Type B pancreatic cell (in vitro differentiated cells): ENCODE data around the gene SLFN14. TPM values are rescaled to one million over a fixed set of nuclear protein-coding genes. Genes with fewer than 3 reads are reported as not detected.

Experiments used
- DNase-seq: peaks from one replicate; pipeline ENCODE4 v3.0.0; 2021; ENCODE audit warnings: mixed read lengths; ENCODE audit not compliant: unreplicated experiment; ENCODE audit errors: extremely low spot score
- H3K27ac Mint-ChIP-seq: 2 replicates; pipeline ENCODE4 v1.8.0; 2021; ENCODE audit warnings: mild to moderate bottlenecking, mixed read lengths
- H3K27me3 Mint-ChIP-seq: 2 replicates; pipeline ENCODE4 v1.8.0; 2021; ENCODE audit warnings: mixed read lengths
- H3K36me3 Mint-ChIP-seq: 2 replicates; pipeline ENCODE4 v1.8.0; 2021; ENCODE audit warnings: mixed read lengths
- H3K4me1 Mint-ChIP-seq: one replicate; pipeline ENCODE4 v1.8.0; 2021; ENCODE audit warnings: mixed read lengths; ENCODE audit not compliant: unreplicated experiment
- H3K4me3 Mint-ChIP-seq: 2 replicates; pipeline ENCODE4 v1.8.0; 2021; ENCODE audit warnings: mild to moderate bottlenecking, mixed read lengths
- H3K9me3 Mint-ChIP-seq: 2 replicates; pipeline ENCODE4 v1.8.0; 2021; ENCODE audit warnings: mixed read lengths
- long read RNA-seq: library from polyadenylated mRNA; unstranded; transcript quantifications from one replicate; pipeline ENCODE4 v2.0.0, GENCODE V29; 2020
- total RNA-seq: library from RNA; stranded (reverse); gene quantifications from 2 replicates; pipeline ENCODE4 v1.2.1, GENCODE V29; 2021; ENCODE audit warnings: low replicate concordance
- TF ChIP-seq, protein P1 (sequence below): fragments of 200-600 bp; sonication (generic); conservative IDR thresholded peaks from 2 replicates; pipeline ENCODE4 v1.5.0; 2021; ENCODE audit warnings: antibody characterized with exemption, mild to moderate bottlenecking

The SLFN14 gene
- total RNA-seq, result not detected in 2 replicates
- long read RNA-seq, result 0 reads

DNA sequence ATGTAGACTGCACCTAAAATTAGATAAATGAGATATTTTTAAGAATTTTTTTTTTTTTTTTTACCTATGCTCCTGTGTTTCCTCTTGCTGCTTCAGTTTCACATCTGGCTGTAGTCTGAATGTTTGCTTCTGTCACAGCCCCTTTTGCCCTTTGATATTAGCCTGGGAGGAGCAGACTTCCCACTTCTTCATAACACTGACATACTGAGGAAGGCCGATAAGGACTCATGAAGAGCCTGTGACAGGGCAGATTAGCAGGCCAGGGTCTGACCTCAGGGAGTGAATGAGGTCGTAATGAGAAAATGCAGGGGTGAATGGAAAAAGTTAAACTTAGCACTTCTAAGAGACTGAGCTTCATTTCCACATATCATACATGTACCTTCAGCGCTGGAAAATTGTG lies at the start of gene SLFN14:
TSS of gene SLFN14 (minus strand) at position 117 of the 400 bp plus-strand sequence. CDS start 2,757 bp downstream, outside the sequence.
- H3K36me3 Mint-ChIP-seq, result no peaks in the 10 kb centered on the region
- H3K9me3 Mint-ChIP-seq, result no peaks in the 10 kb centered on the region
- no peak within 1 kb of the TSS for H3K27ac Mint-ChIP-seq
- TF ChIP-seq, protein P1, sequence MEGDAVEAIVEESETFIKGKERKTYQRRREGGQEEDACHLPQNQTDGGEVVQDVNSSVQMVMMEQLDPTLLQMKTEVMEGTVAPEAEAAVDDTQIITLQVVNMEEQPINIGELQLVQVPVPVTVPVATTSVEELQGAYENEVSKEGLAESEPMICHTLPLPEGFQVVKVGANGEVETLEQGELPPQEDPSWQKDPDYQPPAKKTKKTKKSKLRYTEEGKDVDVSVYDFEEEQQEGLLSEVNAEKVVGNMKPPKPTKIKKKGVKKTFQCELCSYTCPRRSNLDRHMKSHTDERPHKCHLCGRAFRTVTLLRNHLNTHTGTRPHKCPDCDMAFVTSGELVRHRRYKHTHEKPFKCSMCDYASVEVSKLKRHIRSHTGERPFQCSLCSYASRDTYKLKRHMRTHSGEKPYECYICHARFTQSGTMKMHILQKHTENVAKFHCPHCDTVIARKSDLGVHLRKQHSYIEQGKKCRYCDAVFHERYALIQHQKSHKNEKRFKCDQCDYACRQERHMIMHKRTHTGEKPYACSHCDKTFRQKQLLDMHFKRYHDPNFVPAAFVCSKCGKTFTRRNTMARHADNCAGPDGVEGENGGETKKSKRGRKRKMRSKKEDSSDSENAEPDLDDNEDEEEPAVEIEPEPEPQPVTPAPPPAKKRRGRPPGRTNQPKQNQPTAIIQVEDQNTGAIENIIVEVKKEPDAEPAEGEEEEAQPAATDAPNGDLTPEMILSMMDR, result no peak
- DNase-seq, result no peak
- H3K4me1 Mint-ChIP-seq, result no peaks in the 10 kb centered on the region
- no peak within 1 kb of the TSS for H3K4me3 Mint-ChIP-seq
- H3K27me3 Mint-ChIP-seq, result peaks cover 62% of the 10 kb centered on the region

DNA sequence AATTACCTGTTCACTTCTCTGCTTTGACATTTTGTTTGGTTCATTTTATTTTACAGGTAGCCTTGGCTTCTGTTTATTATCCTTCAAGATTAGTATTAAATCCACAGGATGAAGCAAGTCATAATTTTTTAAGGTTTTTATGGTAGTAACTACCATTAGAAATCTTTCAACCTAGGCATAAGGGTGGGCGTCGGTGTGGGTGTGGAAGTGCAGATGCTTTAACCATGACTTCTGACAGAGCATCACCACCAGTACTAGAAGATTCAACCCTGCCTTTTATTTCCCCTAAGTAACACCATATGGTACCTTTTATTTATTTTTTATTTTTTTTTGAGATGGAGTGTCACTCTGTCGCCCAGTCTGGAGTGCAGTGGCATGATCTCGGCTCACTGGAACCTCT lies 49.2 kb upstream of the SLFN14 start:
- Mint-ChIP-seq H3K36me3 (peaks cover 3% of the 10 kb centered on the region), H3K27me3 (no peaks in the 10 kb centered on the region), H3K27ac (no peak overlapping the region), H3K4me1 (no peaks in the 10 kb centered on the region), H3K9me3 (no peaks in the 10 kb centered on the region), H3K4me3 (no peak overlapping the region)
- TF ChIP-seq, protein P1, result no peak
- no peak for DNase-seq

DNA sequence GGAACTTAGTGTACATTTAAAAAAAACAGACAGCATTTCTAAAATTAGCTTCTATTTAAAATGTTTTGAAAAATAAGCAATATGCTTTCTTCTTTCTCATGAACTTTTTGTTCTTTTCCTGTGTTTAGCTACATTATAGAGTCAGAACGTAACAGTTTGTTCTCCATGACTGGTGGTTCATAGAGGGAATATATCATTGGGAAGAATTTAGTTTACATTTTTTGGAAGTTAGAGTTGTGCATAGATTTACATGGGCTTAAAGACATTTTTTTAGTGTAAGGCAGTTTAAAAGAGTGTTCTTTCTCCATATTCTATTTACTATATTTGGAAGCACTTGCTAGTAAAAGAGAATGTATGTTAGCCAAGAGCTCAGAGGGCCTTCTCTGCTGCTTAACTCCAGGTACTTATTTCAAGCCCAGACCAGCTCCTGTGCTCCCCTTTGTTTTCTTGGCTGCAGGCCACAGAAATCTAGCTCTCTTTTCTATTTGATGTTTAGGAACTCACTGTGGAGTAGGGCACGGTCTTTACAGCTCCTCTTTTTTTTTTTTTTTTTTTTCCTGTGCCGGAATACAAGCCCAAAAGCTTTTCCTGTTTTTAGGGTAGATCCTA lies 46.7 kb upstream of the SLFN14 start:
- no peak overlapping the region for H3K4me3 Mint-ChIP-seq
- H3K4me1 Mint-ChIP-seq, result no peaks in the 10 kb centered on the region
- no peak overlapping the region for H3K27ac Mint-ChIP-seq
- peaks cover 3% of the 10 kb centered on the region for H3K36me3 Mint-ChIP-seq
- TF ChIP-seq, protein P1, result no peak
- no peaks in the 10 kb centered on the region for H3K9me3 Mint-ChIP-seq
- no peaks in the 10 kb centered on the region for H3K27me3 Mint-ChIP-seq
- DNase-seq, result no peak

DNA sequence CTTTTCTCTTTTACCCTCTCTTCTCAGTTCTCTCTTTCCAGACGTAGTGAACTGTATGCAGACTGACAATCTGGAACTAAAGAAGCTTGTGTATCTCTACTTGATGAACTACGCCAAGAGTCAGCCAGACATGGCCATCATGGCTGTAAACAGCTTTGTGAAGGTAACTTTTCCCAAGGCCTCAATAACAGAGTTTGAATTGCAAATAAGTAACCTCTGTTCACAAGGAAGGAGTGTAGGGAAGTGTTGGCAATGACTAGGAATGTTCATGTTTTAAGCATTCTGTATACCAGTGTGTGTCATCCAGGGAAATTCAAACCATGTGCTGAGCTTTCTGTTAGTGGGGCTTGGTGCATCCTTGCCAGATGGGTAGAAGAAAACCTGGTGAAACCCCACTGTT lies 45.1 kb upstream of the SLFN14 start:
- Mint-ChIP-seq H3K36me3 (peaks cover 3% of the 10 kb centered on the region), H3K27ac (no peak overlapping the region), H3K9me3 (no peaks in the 10 kb centered on the region), H3K4me3 (no peak overlapping the region), H3K4me1 (no peaks in the 10 kb centered on the region), H3K27me3 (no peaks in the 10 kb centered on the region)
- TF ChIP-seq, protein P1, result no peak
- DNase-seq, result no peak

DNA sequence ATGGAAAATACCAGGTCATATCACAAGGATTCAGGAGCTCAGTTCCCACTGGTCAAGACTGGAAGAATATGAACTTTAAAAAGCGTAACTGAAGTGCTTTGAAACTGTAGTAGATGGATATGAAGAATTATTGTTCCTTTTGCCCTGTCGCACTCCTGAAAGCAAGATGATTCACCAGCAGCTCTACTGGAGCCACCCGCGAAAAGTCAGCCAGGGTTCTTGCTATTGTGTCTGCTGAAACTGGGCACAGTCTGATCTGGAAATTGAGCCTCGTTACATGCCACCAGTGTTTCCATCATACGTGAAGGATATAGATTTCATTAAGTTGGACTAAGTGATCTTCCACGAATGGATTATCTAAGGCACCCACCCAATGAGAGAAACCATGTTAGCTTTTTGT lies 43.1 kb upstream of the SLFN14 start:
- H3K9me3 Mint-ChIP-seq, result no peaks in the 10 kb centered on the region
- peaks cover 3% of the 10 kb centered on the region for H3K36me3 Mint-ChIP-seq
- DNase-seq, result no peak
- TF ChIP-seq, protein P1, result no peak
- no peaks in the 10 kb centered on the region for H3K27me3 Mint-ChIP-seq
- no peak overlapping the region for H3K4me3 Mint-ChIP-seq
- no peaks in the 10 kb centered on the region for H3K4me1 Mint-ChIP-seq
- no peak overlapping the region for H3K27ac Mint-ChIP-seq
